Neural cell (in vitro differentiated cells): ENCODE results near the gene CPT1A. TPM values are rescaled to one million over a fixed set of nuclear protein-coding genes. Genes with fewer than 3 reads are reported as not detected.

Source experiments
- H2AFZ ChIP-seq: fragments of 200-600, 300-800 bp; sonication (generic), shearing (Covaris generic); 2 replicates; pipeline ENCODE4 v1.6.0; 2014; ENCODE audit warnings: low read depth, mild to moderate bottlenecking, antibody characterized with exemption, low read length, moderate library complexity
- H3F3A ChIP-seq: fragments of 200-600 bp; shearing (Covaris generic); 2 replicates; pipeline ENCODE4 v1.6.1; 2016; ENCODE audit warnings: mild to moderate bottlenecking, moderate library complexity, mixed read lengths, antibody characterized with exemption, low read length; ENCODE audit not compliant: insufficient read depth, poor library complexity, severe bottlenecking
- H3K27ac ChIP-seq: fragments of 200-600, 300-800 bp; sonication (generic), shearing (Covaris generic); 2 replicates; pipeline ENCODE4 v1.5.1; 2014; ENCODE audit warnings: mild to moderate bottlenecking, low read length, moderate library complexity
- H3K27me3 ChIP-seq: fragments of 300-800, 200-600 bp; sonication (generic), shearing (Covaris generic); 2 replicates; pipeline ENCODE4 v1.6.0; 2014; ENCODE audit warnings: mild to moderate bottlenecking, low read depth, low read length, moderate library complexity; ENCODE audit not compliant: insufficient read depth
- H3K36me3 ChIP-seq: fragments of 300-800, 200-600 bp; sonication (generic), shearing (Covaris generic); 2 replicates; pipeline ENCODE4 v1.5.1; 2014; ENCODE audit warnings: mild to moderate bottlenecking, antibody characterized with exemption, low read length, moderate library complexity; ENCODE audit not compliant: insufficient read depth
- H3K4me2 ChIP-seq: fragments of 300-800, 200-600 bp; sonication (generic), shearing (Covaris generic); 2 replicates; pipeline ENCODE4 v1.6.0; 2014; ENCODE audit warnings: mild to moderate bottlenecking, low read length
- H3K4me3 ChIP-seq: fragments of 300-800, 200-600 bp; sonication (generic), shearing (Covaris generic); 2 replicates; pipeline ENCODE4 v1.5.1; 2014; ENCODE audit warnings: mild to moderate bottlenecking, low read length, moderate library complexity
- H3K79me2 ChIP-seq: fragments of 200-600 bp; shearing (Covaris generic); replicated peaks from 2 replicates; pipeline ENCODE4 v1.6.0; 2014; ENCODE audit warnings: mild to moderate bottlenecking, low read length, moderate library complexity; ENCODE audit not compliant: insufficient read depth
- H3K9ac ChIP-seq: fragments of 300-800, 200-600 bp; sonication (generic), shearing (Covaris generic); 2 replicates; pipeline ENCODE4 v1.6.1; 2016; ENCODE audit warnings: mild to moderate bottlenecking, low read length, mixed read lengths
- H3K9me2 ChIP-seq: fragments of 200-600 bp; shearing (Covaris generic); 2 replicates; pipeline ENCODE4 v1.6.1; 2016; ENCODE audit warnings: mild to moderate bottlenecking, low read length, mixed read lengths; ENCODE audit not compliant: insufficient read depth
- H3K9me3 ChIP-seq: fragments of 200-600, 300-800 bp; sonication (generic), shearing (Covaris generic); 2 replicates; pipeline ENCODE4 v1.6.1; 2016; ENCODE audit warnings: mild to moderate bottlenecking, mixed run types, low read length, moderate library complexity, mixed read lengths
- H4K20me1 ChIP-seq: fragments of 200-600 bp; shearing (Covaris generic); 2 replicates; pipeline ENCODE4 v1.6.1; 2016; ENCODE audit warnings: mild to moderate bottlenecking, mixed run types; ENCODE audit not compliant: insufficient read depth
- EP300 ChIP-seq: fragments of 450-650 bp; conservative IDR thresholded peaks from 2 replicates; pipeline ENCODE4 v1.6.1; 2014; ENCODE audit warnings: antibody characterized with exemption, mild to moderate bottlenecking, moderate library complexity; ENCODE audit not compliant: poor library complexity, severe bottlenecking
- EZH2 ChIP-seq: fragments of 200-600, 300-800 bp; shearing (Covaris generic), sonication (generic); IDR thresholded peaks from 2 replicates; pipeline ENCODE4 v1.6.1; 2014; ENCODE audit warnings: antibody characterized with exemption, low read length, borderline replicate concordance, mild to moderate bottlenecking; ENCODE audit not compliant: insufficient read depth, poor library complexity, severe bottlenecking
- MXI1 ChIP-seq: fragments of 450-650 bp; conservative IDR thresholded peaks from 2 replicates; pipeline ENCODE4 v1.6.1; 2014; ENCODE audit warnings: antibody characterized with exemption, mild to moderate bottlenecking; ENCODE audit not compliant: poor library complexity, severe bottlenecking
- POLR2AphosphoS5 ChIP-seq: IDR thresholded peaks from 2 replicates; pipeline ENCODE4 v1.6.1; 2012
- RAD21 ChIP-seq: fragments of 450-650 bp; conservative IDR thresholded peaks from 2 replicates; pipeline ENCODE4 v1.6.1; 2014; ENCODE audit warnings: antibody characterized with exemption, mild to moderate bottlenecking, moderate library complexity
- SMC3 ChIP-seq: fragments of 450-650 bp; conservative IDR thresholded peaks from 2 replicates; pipeline ENCODE4 v1.6.1; 2014; ENCODE audit warnings: antibody characterized with exemption, mild to moderate bottlenecking, moderate library complexity; ENCODE audit not compliant: poor library complexity
- TAF1 ChIP-seq: IDR thresholded peaks from 2 replicates; pipeline ENCODE4 v1.6.1; 2012; ENCODE audit warnings: low read depth
- polyA plus RNA-seq: library from polyadenylated mRNA; depleted of rRNA; stranded (reverse); fragments of >200 nt; gene quantifications from 2 replicates; pipeline ENCODE4 v1.2.3, GENCODE V29; 2014
- TF ChIP-seq, protein P1 (sequence below): fragments of 450-650 bp; IDR thresholded peaks from 2 replicates; pipeline ENCODE4 v1.5.1; 2014; ENCODE audit warnings: antibody characterized with exemption, mild to moderate bottlenecking, moderate library complexity; ENCODE audit not compliant: poor library complexity, severe bottlenecking
- TF ChIP-seq, protein P2 (sequence below): IDR thresholded peaks from 2 replicates; pipeline ENCODE4 v1.6.1; 2012; ENCODE audit warnings: borderline replicate concordance

Gene CPT1A
- polyA plus RNA-seq, 1 donor from 2014 or later = 0.35 TPM

DNA sequence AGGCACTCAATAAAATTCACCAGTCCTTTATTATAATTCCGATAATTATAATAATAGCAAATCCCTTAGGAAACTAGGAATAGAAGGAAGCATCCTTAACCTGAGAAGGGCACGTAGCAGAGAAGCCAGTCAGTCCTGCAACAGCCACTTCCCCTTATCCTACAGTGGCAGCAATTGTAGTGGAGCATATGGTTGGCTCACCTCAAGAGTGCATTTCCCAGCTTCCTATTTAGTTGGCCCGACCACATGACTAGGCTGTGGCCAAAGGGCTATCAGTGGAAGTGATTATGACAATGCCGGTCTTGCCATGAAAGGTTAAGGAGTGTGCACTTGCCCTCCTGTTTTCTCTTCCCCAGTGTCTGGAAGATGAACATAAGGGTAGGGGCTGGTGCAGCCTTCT lies 117.4 kb downstream of the CPT1A start:
- H4K20me1 ChIP-seq = no peaks in the 10 kb centered on the region
- no peaks in the 10 kb centered on the region for H3K36me3 ChIP-seq
- no peak overlapping the region for H3K27ac ChIP-seq
- peaks cover 10% of the 10 kb centered on the region for H3K9me3 ChIP-seq
- no peak overlapping the region for H2AFZ ChIP-seq
- no peaks in the 10 kb centered on the region for H3K79me2 ChIP-seq
- TF ChIP-seq, protein P1, sequence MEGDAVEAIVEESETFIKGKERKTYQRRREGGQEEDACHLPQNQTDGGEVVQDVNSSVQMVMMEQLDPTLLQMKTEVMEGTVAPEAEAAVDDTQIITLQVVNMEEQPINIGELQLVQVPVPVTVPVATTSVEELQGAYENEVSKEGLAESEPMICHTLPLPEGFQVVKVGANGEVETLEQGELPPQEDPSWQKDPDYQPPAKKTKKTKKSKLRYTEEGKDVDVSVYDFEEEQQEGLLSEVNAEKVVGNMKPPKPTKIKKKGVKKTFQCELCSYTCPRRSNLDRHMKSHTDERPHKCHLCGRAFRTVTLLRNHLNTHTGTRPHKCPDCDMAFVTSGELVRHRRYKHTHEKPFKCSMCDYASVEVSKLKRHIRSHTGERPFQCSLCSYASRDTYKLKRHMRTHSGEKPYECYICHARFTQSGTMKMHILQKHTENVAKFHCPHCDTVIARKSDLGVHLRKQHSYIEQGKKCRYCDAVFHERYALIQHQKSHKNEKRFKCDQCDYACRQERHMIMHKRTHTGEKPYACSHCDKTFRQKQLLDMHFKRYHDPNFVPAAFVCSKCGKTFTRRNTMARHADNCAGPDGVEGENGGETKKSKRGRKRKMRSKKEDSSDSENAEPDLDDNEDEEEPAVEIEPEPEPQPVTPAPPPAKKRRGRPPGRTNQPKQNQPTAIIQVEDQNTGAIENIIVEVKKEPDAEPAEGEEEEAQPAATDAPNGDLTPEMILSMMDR = no peak
- TF ChIP-seq EP300 = no peak
- no peak for TF ChIP-seq POLR2AphosphoS5
- no peak for TF ChIP-seq RAD21
- no peak for TF ChIP-seq EZH2
- TF ChIP-seq, protein P2, sequence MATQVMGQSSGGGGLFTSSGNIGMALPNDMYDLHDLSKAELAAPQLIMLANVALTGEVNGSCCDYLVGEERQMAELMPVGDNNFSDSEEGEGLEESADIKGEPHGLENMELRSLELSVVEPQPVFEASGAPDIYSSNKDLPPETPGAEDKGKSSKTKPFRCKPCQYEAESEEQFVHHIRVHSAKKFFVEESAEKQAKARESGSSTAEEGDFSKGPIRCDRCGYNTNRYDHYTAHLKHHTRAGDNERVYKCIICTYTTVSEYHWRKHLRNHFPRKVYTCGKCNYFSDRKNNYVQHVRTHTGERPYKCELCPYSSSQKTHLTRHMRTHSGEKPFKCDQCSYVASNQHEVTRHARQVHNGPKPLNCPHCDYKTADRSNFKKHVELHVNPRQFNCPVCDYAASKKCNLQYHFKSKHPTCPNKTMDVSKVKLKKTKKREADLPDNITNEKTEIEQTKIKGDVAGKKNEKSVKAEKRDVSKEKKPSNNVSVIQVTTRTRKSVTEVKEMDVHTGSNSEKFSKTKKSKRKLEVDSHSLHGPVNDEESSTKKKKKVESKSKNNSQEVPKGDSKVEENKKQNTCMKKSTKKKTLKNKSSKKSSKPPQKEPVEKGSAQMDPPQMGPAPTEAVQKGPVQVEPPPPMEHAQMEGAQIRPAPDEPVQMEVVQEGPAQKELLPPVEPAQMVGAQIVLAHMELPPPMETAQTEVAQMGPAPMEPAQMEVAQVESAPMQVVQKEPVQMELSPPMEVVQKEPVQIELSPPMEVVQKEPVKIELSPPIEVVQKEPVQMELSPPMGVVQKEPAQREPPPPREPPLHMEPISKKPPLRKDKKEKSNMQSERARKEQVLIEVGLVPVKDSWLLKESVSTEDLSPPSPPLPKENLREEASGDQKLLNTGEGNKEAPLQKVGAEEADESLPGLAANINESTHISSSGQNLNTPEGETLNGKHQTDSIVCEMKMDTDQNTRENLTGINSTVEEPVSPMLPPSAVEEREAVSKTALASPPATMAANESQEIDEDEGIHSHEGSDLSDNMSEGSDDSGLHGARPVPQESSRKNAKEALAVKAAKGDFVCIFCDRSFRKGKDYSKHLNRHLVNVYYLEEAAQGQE = no peak
- no peak for TF ChIP-seq MXI1
- TF ChIP-seq SMC3 = no peak
- TF ChIP-seq TAF1 = no peak
- H3K27me3 ChIP-seq = no peaks in the 10 kb centered on the region
- no peak overlapping the region for H3K9ac ChIP-seq
- no peaks in the 10 kb centered on the region for H3F3A ChIP-seq
- H3K9me2 ChIP-seq = no peaks in the 10 kb centered on the region
- H3K4me3 ChIP-seq = no peak overlapping the region
- H3K4me2 ChIP-seq = no peak overlapping the region

DNA sequence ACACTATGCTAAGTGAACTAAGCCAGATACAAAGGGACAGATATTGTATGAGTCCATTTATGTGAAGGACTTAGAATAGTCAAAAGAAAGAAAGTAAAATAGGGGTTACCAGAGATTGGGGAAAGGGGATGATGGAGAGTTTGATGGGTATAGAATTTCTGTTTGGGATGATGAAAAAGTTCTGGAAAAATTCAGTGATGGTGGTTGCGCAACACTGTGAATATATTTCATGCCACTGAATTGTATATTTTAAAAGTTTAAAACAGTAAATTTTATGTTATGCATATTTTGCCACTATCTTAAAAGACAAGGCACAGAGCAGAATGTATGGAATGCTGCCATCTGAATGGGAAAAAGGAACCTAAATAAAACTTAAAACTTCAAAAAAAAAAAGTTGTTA lies 119.6 kb downstream of the CPT1A start:
- Histone ChIP-seq H3K9me3 (peaks cover 11% of the 10 kb centered on the region), H3F3A (no peaks in the 10 kb centered on the region), H3K36me3 (no peaks in the 10 kb centered on the region), H2AFZ (no peak overlapping the region), H3K9me2 (no peaks in the 10 kb centered on the region), H3K4me2 (no peak overlapping the region), H3K9ac (no peak overlapping the region), H3K4me3 (no peak overlapping the region), H3K27me3 (no peaks in the 10 kb centered on the region), H3K79me2 (no peaks in the 10 kb centered on the region), H4K20me1 (no peaks in the 10 kb centered on the region), H3K27ac (no peak overlapping the region)
- TF ChIP-seq, protein P1 = no peak
- TF ChIP-seq, protein P2 = no peak
- no peak for TF ChIP-seq EZH2
- TF ChIP-seq SMC3 = no peak
- no peak for TF ChIP-seq MXI1
- no peak for TF ChIP-seq POLR2AphosphoS5
